Caco-2 (cell line): ENCODE results near the gene DENND1A. TPM values are rescaled to one million over a fixed set of nuclear protein-coding genes. Genes with fewer than 3 reads are reported as not detected.
A peak's percentile ranks its signal among the peaks of the same experiment; 100 is the strongest.
"Not testable (repeated sequence)": the region's sequence is repeated elsewhere in the genome, so short reads cannot be mapped to it uniquely, and the experiment has no call there.

ENCODE experiments used
- BruUV-seq: library from RNA; stranded (reverse); fragments of 400-500 nt; replicated peaks from 2 replicates; lab custom pipeline; 2021; lab: Mats Ljungman, UMichigan
- CTCF ChIA-PET: fragments of 300-600 bp; sonication (Branson Sonifier 250); formaldehyde crosslinking; loops from one replicate; lab custom pipeline; 2022; ENCODE audit warnings: antibody characterized with exemption; lab: Charles Lee
- POLR2A ChIA-PET: fragments of 300-600 bp; sonication (Branson Sonifier 250); formaldehyde crosslinking; loops from one replicate; lab custom pipeline; 2022; ENCODE audit warnings: antibody characterized with exemption; lab: Charles Lee
- DNase-seq, 2 experiments: peaks; one replicate each; pipeline versions ENCODE4 v3.0.0 to v3.0.0-alpha.2; 2020 to 2022
- H3K27me3 ChIP-seq: replicated peaks from 2 replicates; pipeline ENCODE4 v1.6.0; 2011; ENCODE audit warnings: low read length; ENCODE audit not compliant: control insufficient read depth, insufficient read depth
- H3K36me3 ChIP-seq: 2 replicates; pipeline ENCODE4 v1.5.1; 2011; ENCODE audit warnings: low read length; ENCODE audit not compliant: control insufficient read depth, insufficient read depth
- H3K4me1 ChIP-seq: fragments of 250-450 bp; sonication (Bioruptor Pico); 2 replicates; pipeline ENCODE4 v1.5.1; 2020; ENCODE audit warnings: mild to moderate bottlenecking
- H3K4me3 ChIP-seq: 2 replicates; pipeline ENCODE4 v1.5.1; 2011; ENCODE audit warnings: low read depth, mild to moderate bottlenecking, control low read depth, low read length
- H3K9me3 ChIP-seq: fragments of 250-450 bp; sonication (Bioruptor Pico); 2 replicates; pipeline ENCODE4 v1.5.1; 2020; ENCODE audit warnings: mild to moderate bottlenecking, moderate library complexity
- H3K27ac Mint-ChIP-seq: one replicate; pipeline ENCODE4 v1.8.0; 2022; ENCODE audit warnings: mixed read lengths; ENCODE audit not compliant: unreplicated experiment
- H3K27me3 Mint-ChIP-seq: one replicate; pipeline ENCODE4 v1.8.0; 2022; ENCODE audit warnings: mixed read lengths; ENCODE audit not compliant: insufficient read depth, unreplicated experiment
- H3K36me3 Mint-ChIP-seq: one replicate; pipeline ENCODE4 v1.8.0; 2022; ENCODE audit warnings: mild to moderate bottlenecking, mixed read lengths; ENCODE audit not compliant: insufficient read depth, unreplicated experiment
- H3K4me1 Mint-ChIP-seq: one replicate; pipeline ENCODE4 v1.8.0; 2022; ENCODE audit warnings: low read depth, mixed read lengths; ENCODE audit not compliant: unreplicated experiment
- H3K4me3 Mint-ChIP-seq: one replicate; pipeline ENCODE4 v1.8.0; 2022; ENCODE audit warnings: mild to moderate bottlenecking, moderate library complexity, mixed read lengths; ENCODE audit not compliant: unreplicated experiment
- H3K9me3 Mint-ChIP-seq: one replicate; pipeline ENCODE4 v1.8.0; 2022; ENCODE audit warnings: mixed read lengths; ENCODE audit not compliant: unreplicated experiment
- intact Hi-C: fragments of 100-400 bp; cut with micrococcal nuclease; formaldehyde crosslinking; loops from one replicate; pipeline ENCODE4 v1.10.0; 2022; ENCODE audit not compliant: unreplicated experiment
- total RNA-seq: library from RNA; stranded (reverse); gene quantifications from 2 replicates; pipeline ENCODE4 v1.2.3, GENCODE V29; 2022
- TF ChIP-seq, protein P1 (sequence below), 2 experiments: fragments of 200-600 bp in 1 of 2; IDR thresholded peaks; 1 replicate in 1 of 2; 2 replicates in 1 of 2; pipeline versions ENCODE4 v1.5.1 to v1.8.0; 2011 to 2022; ENCODE audit warnings: antibody characterized with exemption in 1 of 2, control low read depth in 1 of 2, inconsistent platforms in 1 of 2, low read depth in 1 of 2, low read length in 1 of 2, mild to moderate bottlenecking in 1 of 2, moderate library complexity in 1 of 2; ENCODE audit not compliant: insufficient read depth in 1 of 2, severe bottlenecking in 1 of 2, unreplicated experiment in 1 of 2

The DENND1A gene
- total RNA-seq, 1 experiment from 2014 or later = 41.6 TPM

DNA sequence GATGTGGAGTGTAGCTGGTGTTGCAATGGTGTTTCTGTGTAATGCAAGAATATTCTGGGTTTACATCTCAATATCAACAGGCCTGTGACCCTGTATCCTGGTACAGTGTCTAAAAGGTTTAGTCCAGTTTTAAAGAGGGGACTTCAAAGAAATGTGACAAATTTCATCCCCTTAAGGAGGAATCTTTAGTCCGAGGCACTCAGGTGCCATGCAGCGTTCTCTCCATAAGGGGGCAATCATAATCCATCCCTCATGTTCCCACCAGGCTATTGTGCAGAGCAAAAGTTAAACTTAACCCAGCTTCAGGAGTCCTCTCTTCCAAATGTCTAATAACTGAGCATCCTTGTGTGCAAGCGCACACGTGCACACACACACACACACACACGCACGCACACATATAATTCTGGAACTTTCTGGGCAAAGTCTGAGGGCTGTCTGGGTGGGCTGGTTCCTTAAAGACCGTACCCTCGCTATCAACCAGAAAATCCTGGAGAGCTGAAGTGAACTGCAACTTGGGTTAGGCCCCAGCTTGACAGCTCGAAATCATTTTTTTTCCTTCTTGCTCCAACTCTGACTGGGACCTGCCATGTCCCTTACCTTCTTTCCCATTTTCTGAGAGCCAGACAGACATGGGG is 527.9 kb downstream of the DENND1A start:
- no peaks in the 10 kb centered on the region; the same call in 1 of the 2 replicates for H3K36me3 ChIP-seq
- CTCF ChIA-PET = interaction anchor here (0.8 to 1.3 kb wide), 7 partner anchors 24 to 639 kb away, joined by 3 to 8 read pairs (median 4); no protein-coding TSS in a partner anchor
- intact Hi-C loops = loop anchor here (1.0 to 5.0 kb wide), 3 partner anchors 80 to 140 kb away; no protein-coding TSS in a partner anchor
- Mint-ChIP-seq H3K36me3 (peaks cover 18% of the 10 kb centered on the region), H3K4me1 (no peaks in the 10 kb centered on the region), H3K4me3 (no peak overlapping the region), H3K9me3 (no peaks in the 10 kb centered on the region), H3K27ac (no peak overlapping the region), H3K27me3 (no peaks in the 10 kb centered on the region)
- DNase-seq = peak in 1 of 2 experiments; percentile 60
- no TSS peak for BruUV-seq
- H3K9me3 ChIP-seq = no peaks in the 10 kb centered on the region
- TF ChIP-seq, protein P1, sequence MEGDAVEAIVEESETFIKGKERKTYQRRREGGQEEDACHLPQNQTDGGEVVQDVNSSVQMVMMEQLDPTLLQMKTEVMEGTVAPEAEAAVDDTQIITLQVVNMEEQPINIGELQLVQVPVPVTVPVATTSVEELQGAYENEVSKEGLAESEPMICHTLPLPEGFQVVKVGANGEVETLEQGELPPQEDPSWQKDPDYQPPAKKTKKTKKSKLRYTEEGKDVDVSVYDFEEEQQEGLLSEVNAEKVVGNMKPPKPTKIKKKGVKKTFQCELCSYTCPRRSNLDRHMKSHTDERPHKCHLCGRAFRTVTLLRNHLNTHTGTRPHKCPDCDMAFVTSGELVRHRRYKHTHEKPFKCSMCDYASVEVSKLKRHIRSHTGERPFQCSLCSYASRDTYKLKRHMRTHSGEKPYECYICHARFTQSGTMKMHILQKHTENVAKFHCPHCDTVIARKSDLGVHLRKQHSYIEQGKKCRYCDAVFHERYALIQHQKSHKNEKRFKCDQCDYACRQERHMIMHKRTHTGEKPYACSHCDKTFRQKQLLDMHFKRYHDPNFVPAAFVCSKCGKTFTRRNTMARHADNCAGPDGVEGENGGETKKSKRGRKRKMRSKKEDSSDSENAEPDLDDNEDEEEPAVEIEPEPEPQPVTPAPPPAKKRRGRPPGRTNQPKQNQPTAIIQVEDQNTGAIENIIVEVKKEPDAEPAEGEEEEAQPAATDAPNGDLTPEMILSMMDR (IDR thresholded peaks at IDR 0.05; ENCODE audit: insufficient read depth in 1 of 2, low read depth in 1 of 2, low read length in 1 of 2, severe bottlenecking in 1 of 2, unreplicated experiment in 1 of 2) = peak; percentile 78 to 81
- no peaks in the 10 kb centered on the region for H3K27me3 ChIP-seq
- H3K4me1 ChIP-seq = no peaks in the 10 kb centered on the region
- POLR2A ChIA-PET = no interaction called here
- no peak overlapping the region for H3K4me3 ChIP-seq

DNA sequence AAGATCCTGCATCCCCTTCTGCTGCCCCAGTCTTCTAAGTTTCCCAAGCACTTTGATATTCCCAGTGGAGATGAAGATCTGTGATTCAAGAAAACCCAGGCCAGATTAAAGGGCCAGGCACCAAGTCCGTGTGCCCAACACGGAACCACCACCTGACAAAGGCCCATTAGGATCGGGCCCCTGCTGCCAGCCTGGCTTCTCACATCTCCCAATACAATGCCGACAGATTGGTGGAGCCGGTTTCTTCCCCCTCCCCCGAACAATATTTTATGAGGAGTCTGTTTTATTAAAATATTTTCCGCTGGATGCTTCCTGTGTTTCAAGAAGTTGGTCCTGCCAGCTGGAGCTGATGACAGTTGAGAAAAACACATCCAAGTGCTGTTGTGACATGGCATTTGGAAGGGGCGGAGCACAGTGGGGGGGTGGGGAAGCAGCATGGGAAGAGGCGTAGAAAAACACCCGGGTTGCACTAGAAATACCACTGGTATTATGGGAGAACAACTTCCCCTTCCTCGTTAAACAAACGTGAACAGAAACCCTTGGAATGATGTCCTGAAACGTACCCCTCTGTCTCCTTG is 528.9 kb downstream of the DENND1A start:
- Mint-ChIP-seq H3K4me1 (no peaks in the 10 kb centered on the region), H3K36me3 (peaks cover 24% of the 10 kb centered on the region), H3K4me3 (no peak overlapping the region), H3K27me3 (no peaks in the 10 kb centered on the region), H3K27ac (no peak overlapping the region), H3K9me3 (no peaks in the 10 kb centered on the region)
- CTCF ChIA-PET = no interaction called here
- no peaks in the 10 kb centered on the region for H3K27me3 ChIP-seq
- DNase-seq = no peak
- POLR2A ChIA-PET = no interaction called here
- TF ChIP-seq, protein P1 (IDR thresholded peaks at IDR 0.05; ENCODE audit: insufficient read depth in 1 of 2, low read depth in 1 of 2, low read length in 1 of 2, severe bottlenecking in 1 of 2, unreplicated experiment in 1 of 2) = no peak
- H3K9me3 ChIP-seq = no peaks in the 10 kb centered on the region
- intact Hi-C loops = loop anchor here (5.0 kb wide), 2 partner anchors 81 to 121 kb away; no protein-coding TSS in a partner anchor
- H3K4me1 ChIP-seq = no peaks in the 10 kb centered on the region
- H3K36me3 ChIP-seq = no peaks in the 10 kb centered on the region; the same call in 1 of the 2 replicates
- no TSS peak for BruUV-seq
- H3K4me3 ChIP-seq = no peak overlapping the region

DNA sequence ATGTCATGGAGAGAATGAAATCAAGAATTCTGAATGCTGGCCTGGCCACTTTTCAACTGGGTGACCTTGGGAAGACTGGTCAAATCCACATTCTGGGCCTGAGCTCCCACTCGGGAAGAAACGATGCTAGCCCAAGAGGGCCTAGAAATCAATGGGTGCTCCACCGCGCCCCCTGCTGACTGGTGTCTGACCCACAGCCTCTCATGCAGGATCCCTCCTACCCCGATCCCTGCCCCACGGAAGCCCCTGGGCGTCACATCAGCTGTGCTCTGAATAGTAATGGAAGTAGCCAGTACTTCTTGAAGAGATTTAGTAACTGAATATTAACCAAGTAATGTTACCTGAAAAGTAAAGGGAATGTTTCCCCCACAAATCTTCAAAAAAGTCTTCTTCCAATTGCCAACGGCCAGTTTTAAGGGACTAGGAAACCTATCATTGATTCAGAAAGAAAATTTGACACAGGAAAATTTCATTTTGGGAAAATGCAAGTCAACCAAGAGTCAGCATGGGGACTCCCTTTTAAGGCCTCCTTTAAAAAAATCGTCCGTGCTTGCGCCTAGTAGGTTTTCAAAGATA is 530.0 kb downstream of the DENND1A start:
- POLR2A ChIA-PET = no interaction called here
- peaks cover 25% of the 10 kb centered on the region for H3K36me3 Mint-ChIP-seq
- CTCF ChIA-PET = interaction anchor here (0.6 to 0.8 kb wide), 2 partner anchors 42 to 586 kb away, joined by 3 read pairs; no protein-coding TSS in a partner anchor

DNA sequence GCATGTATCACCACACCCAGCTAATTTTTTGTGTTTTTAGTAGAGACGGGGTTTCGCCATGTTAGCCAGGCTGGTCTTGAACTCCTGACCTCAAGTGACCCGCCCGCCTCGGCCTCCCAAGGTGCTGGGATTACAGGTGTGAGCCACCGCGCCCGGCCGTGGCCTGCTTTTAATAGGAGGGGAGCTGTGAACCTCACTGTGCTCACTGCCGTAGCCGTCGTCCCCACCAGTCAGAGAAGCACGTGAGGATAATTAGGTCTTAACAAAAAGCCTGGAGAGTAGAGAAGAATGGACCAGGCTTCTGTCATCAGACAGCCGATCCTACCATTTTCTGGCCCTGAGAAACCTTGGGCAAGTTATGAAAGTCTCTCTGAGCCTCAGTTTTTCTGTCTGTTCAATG is 531.0 kb downstream of the DENND1A start:
- BruUV-seq, CTCF ChIA-PET, H3K4me1 Mint-ChIP-seq, POLR2A ChIA-PET, H3K27me3 Mint-ChIP-seq, DNase-seq, H3K36me3 ChIP-seq, H3K4me1 ChIP-seq, H3K4me3 ChIP-seq, H3K9me3 ChIP-seq, H3K4me3 Mint-ChIP-seq, H3K27ac Mint-ChIP-seq, H3K27me3 ChIP-seq, intact Hi-C loops, H3K9me3 Mint-ChIP-seq: not testable (repeated sequence)
- H3K36me3 Mint-ChIP-seq = peaks cover 25% of the 10 kb centered on the region

More for the DNA sequence above, 530.0 kb downstream of the DENND1A start:
- peak in 1 of 2 experiments; percentile 43 for DNase-seq
- no peaks in the 10 kb centered on the region for H3K27me3 ChIP-seq
- no peaks in the 10 kb centered on the region for H3K9me3 Mint-ChIP-seq
- no peaks in the 10 kb centered on the region for H3K4me1 Mint-ChIP-seq
- no TSS peak for BruUV-seq
- no peak overlapping the region for H3K27ac Mint-ChIP-seq
- H3K4me3 ChIP-seq = no peak overlapping the region
- H3K9me3 ChIP-seq = no peaks in the 10 kb centered on the region
- no peaks in the 10 kb centered on the region for H3K27me3 Mint-ChIP-seq
- TF ChIP-seq, protein P1 (IDR thresholded peaks at IDR 0.05; ENCODE audit: insufficient read depth in 1 of 2, low read depth in 1 of 2, low read length in 1 of 2, severe bottlenecking in 1 of 2, unreplicated experiment in 1 of 2) = peak; percentile 35 to 59
- H3K4me3 Mint-ChIP-seq = no peak overlapping the region
- H3K4me1 ChIP-seq = no peaks in the 10 kb centered on the region
- no peaks in the 10 kb centered on the region; the same call in 1 of the 2 replicates for H3K36me3 ChIP-seq
- intact Hi-C loops = loop anchor here (5.0 kb wide), 2 partner anchors 82 to 122 kb away; no protein-coding TSS in a partner anchor
